Brain microvascular endothelial cell (primary cell): Measurements from ENCODE around the gene PSMD1.
A peak's percentile ranks its signal among the peaks of the same experiment; 100 is the strongest.

Experiments used
- DNase-seq: peaks from one replicate; pipeline ENCODE4 v3.0.0-alpha.2; 2020
- H3K27ac ChIP-seq: fragments of 250-450 bp; sonication (Bioruptor Pico); 2 replicates; pipeline ENCODE4 v1.5.1; 2020; ENCODE audit warnings: mild to moderate bottlenecking, moderate library complexity
- H3K27me3 ChIP-seq: fragments of 250-450 bp; sonication (Bioruptor Pico); replicated peaks from 2 replicates; pipeline ENCODE4 v1.5.1; 2020; ENCODE audit warnings: mild to moderate bottlenecking
- H3K36me3 ChIP-seq: fragments of 250-450 bp; sonication (Bioruptor Pico); replicated peaks from 2 replicates; pipeline ENCODE4 v1.5.1; 2020; ENCODE audit warnings: mild to moderate bottlenecking
- H3K4me3 ChIP-seq: 2 replicates; pipeline ENCODE4 v1.5.1; 2011; ENCODE audit warnings: low read depth, mild to moderate bottlenecking, control low read depth, low read length, moderate library complexity
- CTCF ChIP-seq: IDR thresholded peaks from 2 replicates; pipeline ENCODE4 v1.5.1; 2011; ENCODE audit warnings: low read depth, mild to moderate bottlenecking, moderate library complexity, low read length, control low read depth, inconsistent platforms; ENCODE audit errors: missing control alignments
- in situ Hi-C: cut with HindIII; loops from 2 replicates; pipeline ENCODE4 v1.10.0; 2017; ENCODE audit warnings: low sequenced_read_pairs, low pct_ligation_motif_present

The PSMD1 gene

GRCh38 chr2:231213931-231214642 is 157.4 kb downstream of the PSMD1 start:
- Histone ChIP-seq H3K4me3 (no peak overlapping the region), H3K36me3 (peaks cover 58% of the 10 kb centered on the region), H3K27ac (no peak overlapping the region), H3K27me3 (no peaks in the 10 kb centered on the region)
- no peak for TF ChIP-seq CTCF
- in situ Hi-C loops: no loop called here
- no peak for DNase-seq

GRCh38 chr2:231218366-231218765 is 161.7 kb downstream of the PSMD1 start:
- in situ Hi-C loops: no loop called here
- H3K27me3 ChIP-seq: no peaks in the 10 kb centered on the region
- no peak for TF ChIP-seq CTCF
- DNase-seq: no peak
- no peak overlapping the region for H3K4me3 ChIP-seq
- peaks cover 58% of the 10 kb centered on the region for H3K36me3 ChIP-seq
- H3K27ac ChIP-seq: no peak overlapping the region

- in situ Hi-C loops: no loop called here
- Histone ChIP-seq H3K27ac (no peak overlapping the region), H3K27me3 (no peaks in the 10 kb centered on the region), H3K36me3 (peaks cover 52% of the 10 kb centered on the region), H3K4me3 (no peak overlapping the region)
- DNase-seq: no peak
- no peak for TF ChIP-seq CTCF
Measured at GRCh38 chr2:231219289-231219688, 162.6 kb downstream of the PSMD1 start.

- H3K36me3 ChIP-seq: peaks cover 50% of the 10 kb centered on the region
- no peak overlapping the region for H3K4me3 ChIP-seq
- in situ Hi-C loops: no loop called here
- DNase-seq: no peak
- no peak for TF ChIP-seq CTCF
- peak overlapping the region; percentile 79 for H3K27ac ChIP-seq
- no peaks in the 10 kb centered on the region for H3K27me3 ChIP-seq
Measured at GRCh38 chr2:231221761-231222160, 165.1 kb downstream of the PSMD1 start.
